Motor neuron (in vitro differentiated cells): ENCODE data around the gene DRAM2. TPM values are rescaled to one million over a fixed set of nuclear protein-coding genes. Genes with fewer than 3 reads are reported as not detected.
"Not testable (repeated sequence)": the region's sequence is repeated elsewhere in the genome, so short reads cannot be mapped to it uniquely, and the experiment has no call there.

ENCODE experiments used
- ATAC-seq, 8 experiments: fragments of 200-7000 bp; cut with Tn5 transposase; replicated peaks in 6 of 8; 2 replicates each; pipeline ENCODE4 v1.8.0; 2021; ENCODE audit warnings: mild to moderate bottlenecking in 8 of 8, moderate library complexity in 8 of 8
- H3K27ac ChIP-seq, 2 donors: fragments of 250-450 bp; sonication (Bioruptor Pico); 2 replicates each; pipeline ENCODE4 v1.9.0; 2021; ENCODE audit warnings: antibody characterized with exemption in 2 of 2, mild to moderate bottlenecking in 2 of 2, moderate library complexity in 1 of 2
- H3K4me1 ChIP-seq, 2 donors: fragments of 250-450 bp; sonication (Bioruptor Pico); replicated peaks in 1 of 2; 2 replicates each; pipeline ENCODE4 v1.6.1; 2021; ENCODE audit warnings: antibody characterized with exemption in 2 of 2, mild to moderate bottlenecking in 2 of 2, moderate library complexity in 1 of 2
- H3K4me3 ChIP-seq, 5 donors: fragments of 250-450 bp; sonication (Bioruptor Pico); 2 replicates each; pipeline ENCODE4 v1.9.0; 2021; ENCODE audit warnings: antibody characterized with exemption in 5 of 5, mild to moderate bottlenecking in 5 of 5, moderate library complexity in 4 of 5
- WGBS, 10 experiments: fragments of 450-650 bp; shearing (Covaris generic); methylation state at CpG; one replicate each; pipeline ENCODE4 v1.0.0; 2022; 5-methylcytosine and 5-hydroxymethylcytosine counted together
- in situ Hi-C, 9 experiments: fragments of 400-800 bp; cut with MboI; loops; one replicate each; pipeline ENCODE4 v1.15.0; 2021; ENCODE audit warnings: low sequenced_read_pairs in 9 of 9, low pct_unique_long_range_greater_than_20kb in 2 of 9; ENCODE audit not compliant: unreplicated experiment in 9 of 9
- total RNA-seq, 8 experiments: library from RNA; unstranded; fragments of 300-600 nt; gene quantifications; 2 replicates each; pipeline versions ENCODE4 v1.2.3 to v1.2.4, GENCODE V29; 2022

The DRAM2 gene
- total RNA-seq, 8 experiments from 2014 or later, result 26.8 to 50.3 (median 42.4) TPM

DNA sequence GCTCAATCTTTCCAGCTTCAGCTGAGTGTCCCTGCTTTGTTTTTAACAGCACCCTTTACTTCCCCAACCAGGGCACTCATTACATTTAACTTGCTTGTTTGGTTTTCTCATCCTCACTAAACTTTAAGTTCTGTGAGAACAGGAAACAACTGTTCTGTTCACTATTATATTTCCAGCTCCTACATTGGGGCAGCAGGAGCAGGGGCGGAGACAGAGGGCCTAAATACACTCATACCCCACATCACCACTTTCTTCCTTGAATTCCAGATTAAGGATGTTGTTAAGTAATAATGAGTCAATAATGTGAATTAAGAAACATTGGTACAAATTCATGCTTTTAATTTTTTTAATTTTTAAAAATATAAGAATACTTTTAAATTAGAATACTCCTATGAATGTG is 6.0 kb downstream of the DRAM2 start:
- WGBS, 10 experiments, result 67 to 100% (median 100%) methylated on average over 1 of the region's 1 CpG; no CpG with 5 or more reads in 3 of the 10 experiments
- H3K27ac ChIP-seq, result no peak overlapping the region
- H3K4me1 ChIP-seq, result peaks cover 6 to 8% of the 10 kb centered on the region in 2 donors
- ATAC-seq, result no peak
- in situ Hi-C loops, result no loop called here
- no peak overlapping the region for H3K4me3 ChIP-seq

DNA sequence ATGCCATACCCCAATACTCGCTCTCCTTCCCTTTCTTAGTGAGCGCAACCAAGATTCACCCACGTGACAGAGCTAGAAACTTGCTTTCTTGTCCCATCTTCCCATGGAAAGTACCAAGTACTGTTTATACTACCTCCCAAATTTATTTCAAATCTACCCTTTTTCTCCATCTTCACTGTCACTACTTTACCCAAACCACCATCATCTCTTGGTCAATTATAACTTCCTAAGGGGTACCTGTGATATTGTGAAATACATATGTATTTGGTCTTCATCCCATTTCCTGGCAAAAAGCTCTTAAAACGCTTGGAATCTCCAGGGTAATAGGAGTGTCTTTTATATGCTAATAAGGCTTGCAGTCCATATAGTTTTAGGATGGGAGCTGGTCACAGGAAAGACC is 8.2 kb downstream of the DRAM2 start:
- WGBS, 10 experiments, result 40 to 100% (median 88%) methylated on average over 1 to 4 of the region's 4 CpGs; no CpG with 5 or more reads in 1 of the 10 experiments
- ATAC-seq, result no peak
- Histone ChIP-seq H3K27ac (no peak overlapping the region), H3K4me3 (no peak overlapping the region), H3K4me1 (no peaks in the 10 kb centered on the region)
- in situ Hi-C loops, result no loop called here

DNA sequence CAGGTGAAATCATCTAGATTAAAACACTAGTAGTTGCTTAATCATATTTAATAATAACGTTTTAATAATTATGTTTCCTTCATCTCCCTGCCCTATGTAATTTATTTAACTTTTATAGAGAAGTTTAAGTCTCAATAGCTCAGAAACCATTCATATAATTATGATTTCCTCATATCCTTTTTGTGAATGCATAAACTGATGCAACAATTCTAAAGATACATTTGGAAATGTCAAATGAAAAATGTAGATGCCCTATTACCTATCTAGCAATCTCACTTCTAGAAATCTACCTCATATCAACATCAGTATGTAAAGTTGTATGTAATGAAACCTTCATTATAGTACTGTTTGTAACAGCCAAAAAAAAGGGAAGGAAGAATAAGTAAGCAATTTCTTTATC is 10.5 kb downstream of the DRAM2 start:
- 45 to 100% (median 68%) methylated on average over 1 of the region's 1 CpG for WGBS, 10 experiments
- in situ Hi-C loops, result no loop called here

DNA sequence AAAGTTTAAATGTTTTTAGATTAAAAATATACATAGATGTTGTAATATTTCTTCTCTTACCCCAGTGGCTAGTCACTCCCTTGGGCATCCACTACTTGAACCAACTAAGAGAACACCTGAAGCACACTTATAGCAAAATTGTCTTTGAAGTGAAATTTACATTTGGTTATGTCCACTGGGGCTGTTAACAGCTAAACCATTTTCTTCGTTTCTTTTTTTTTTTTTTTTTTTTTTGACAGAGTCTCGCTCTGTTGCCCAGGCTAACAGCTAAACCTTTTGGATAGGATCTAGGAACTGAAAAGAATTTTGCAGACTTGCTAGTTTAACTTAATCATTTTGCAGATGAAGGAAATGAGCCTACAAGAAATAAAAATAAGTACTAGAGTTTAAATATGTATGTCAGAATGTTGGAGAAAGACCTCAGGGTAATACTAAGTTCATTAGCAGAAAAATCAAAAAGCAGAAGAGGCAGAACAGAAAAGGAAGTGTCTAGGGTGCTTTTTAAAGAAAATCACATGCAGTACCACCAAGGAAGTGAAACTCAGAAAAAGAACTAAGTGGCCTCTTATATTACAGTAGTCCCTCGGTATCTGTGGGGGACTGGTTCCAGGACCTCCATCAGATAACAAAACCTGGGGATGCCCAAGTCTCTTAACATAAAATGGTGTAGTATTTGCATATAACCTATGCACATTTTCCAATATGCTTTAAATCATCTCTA is 11.8 kb downstream of the DRAM2 start:
- no peak for ATAC-seq
- H3K4me1 ChIP-seq, result no peaks in the 10 kb centered on the region
- no peak overlapping the region for H3K4me3 ChIP-seq
- 88 to 100% (median 95%) methylated on average over 1 to 3 of the region's 3 CpGs for WGBS, 10 experiments
- H3K27ac ChIP-seq, result no peak overlapping the region
- in situ Hi-C loops, result no loop called here

More for the DNA sequence above, 10.5 kb downstream of the DRAM2 start:
- no peak overlapping the region for H3K27ac ChIP-seq
- ATAC-seq, result no peak
- no peak overlapping the region for H3K4me3 ChIP-seq
- no peaks in the 10 kb centered on the region for H3K4me1 ChIP-seq

DNA sequence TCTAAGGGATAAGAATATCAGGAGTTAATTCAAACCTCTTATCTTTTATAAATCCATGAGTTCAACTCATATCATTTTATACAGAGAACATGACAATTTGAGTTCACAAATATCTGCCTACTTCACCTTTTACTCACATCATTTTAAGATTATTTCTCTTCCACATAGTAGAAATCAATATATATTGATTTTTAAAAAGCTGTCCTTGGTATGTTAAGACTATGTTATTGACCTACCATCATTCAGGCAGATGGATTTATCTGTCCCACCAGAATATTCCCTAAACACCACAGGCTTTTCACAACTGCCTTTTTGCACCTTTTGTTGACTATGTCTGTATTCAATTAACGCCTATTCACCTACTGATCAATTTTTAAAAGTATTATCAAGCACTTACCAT is 13.5 kb downstream of the DRAM2 start:
- no peak overlapping the region for H3K27ac ChIP-seq
- no peaks in the 10 kb centered on the region for H3K4me1 ChIP-seq
- WGBS, 10 experiments, result 59 to 100% (median 96%) methylated on average over 1 of the region's 1 CpG

DNA sequence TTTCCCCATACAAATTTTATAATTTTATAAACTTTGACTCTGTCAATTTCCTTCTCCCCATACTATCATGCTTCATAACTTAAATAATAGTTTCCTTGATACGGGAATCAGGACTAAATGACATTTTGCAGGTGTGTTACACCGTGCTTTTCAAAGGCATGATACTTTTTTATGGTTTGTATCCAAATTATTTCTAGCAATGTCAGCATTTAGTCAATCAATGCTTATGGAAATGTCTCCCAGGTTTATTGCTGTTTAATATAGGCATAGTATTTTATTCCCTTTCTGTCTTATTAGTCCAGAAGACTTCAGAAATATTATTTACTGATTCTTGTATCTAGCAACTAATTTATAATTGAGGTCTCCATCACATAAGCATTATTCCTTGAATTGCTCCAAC is 23.4 kb downstream of the DRAM2 start:
- H3K27ac ChIP-seq, result no peak overlapping the region
- no peaks in the 10 kb centered on the region for H3K4me1 ChIP-seq
- in situ Hi-C loops, result no loop called here
- ATAC-seq, result no peak
- no peak overlapping the region for H3K4me3 ChIP-seq
- 83 to 100% (median 100%) methylated on average over 1 to 2 of the region's 2 CpGs for whole genome bisulfite sequencing, 10 experiments

More for the DNA sequence above, 13.5 kb downstream of the DRAM2 start:
- no peak for ATAC-seq
- H3K4me3 ChIP-seq, result no peak overlapping the region
- in situ Hi-C loops, result no loop called here

DNA sequence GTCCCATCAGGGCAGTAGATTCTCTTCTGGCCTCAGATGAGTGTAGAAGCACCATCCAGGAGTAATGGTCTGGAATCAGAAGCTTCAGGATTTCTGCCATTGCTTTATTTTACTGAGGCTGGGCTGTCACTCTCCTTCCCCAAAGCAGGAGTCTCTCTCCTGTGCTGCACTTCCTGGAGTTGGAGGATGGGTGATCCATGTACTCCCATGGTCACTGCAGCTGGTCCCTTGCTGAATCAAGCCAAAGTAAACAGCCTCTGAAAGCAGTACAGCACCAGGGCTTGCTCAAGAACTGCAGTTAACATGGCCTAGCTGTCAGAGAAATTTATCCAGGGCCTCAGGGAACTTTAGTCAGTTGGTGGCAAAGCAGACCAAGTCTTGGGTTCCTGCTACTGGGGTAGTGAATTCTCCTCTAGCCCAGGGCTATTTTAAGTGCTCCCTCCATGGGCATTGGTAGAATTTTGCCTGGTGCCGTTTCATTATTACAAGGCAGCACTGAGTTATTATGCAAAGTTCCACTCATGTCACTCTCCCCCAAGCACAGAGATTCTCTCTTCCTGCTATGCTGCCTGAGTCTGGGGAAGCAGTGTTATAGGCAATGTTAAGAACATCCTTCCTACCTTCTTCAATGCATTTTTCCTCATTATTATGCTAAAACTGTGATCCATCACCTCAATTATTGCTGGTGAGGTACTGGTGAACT is 29.5 kb downstream of the DRAM2 start:
- peak in 1 of 8 experiments; percentile 47 for ATAC-seq
- 56 to 100% (median 100%) methylated on average over 1 of the region's 1 CpG; no CpG with 5 or more reads in 3 of the 10 experiments for WGBS, 10 experiments
- in situ Hi-C loops, result no loop called here
- H3K27ac ChIP-seq, result no peak overlapping the region
- no peaks in the 10 kb centered on the region for H3K4me1 ChIP-seq
- no peak overlapping the region for H3K4me3 ChIP-seq

DNA sequence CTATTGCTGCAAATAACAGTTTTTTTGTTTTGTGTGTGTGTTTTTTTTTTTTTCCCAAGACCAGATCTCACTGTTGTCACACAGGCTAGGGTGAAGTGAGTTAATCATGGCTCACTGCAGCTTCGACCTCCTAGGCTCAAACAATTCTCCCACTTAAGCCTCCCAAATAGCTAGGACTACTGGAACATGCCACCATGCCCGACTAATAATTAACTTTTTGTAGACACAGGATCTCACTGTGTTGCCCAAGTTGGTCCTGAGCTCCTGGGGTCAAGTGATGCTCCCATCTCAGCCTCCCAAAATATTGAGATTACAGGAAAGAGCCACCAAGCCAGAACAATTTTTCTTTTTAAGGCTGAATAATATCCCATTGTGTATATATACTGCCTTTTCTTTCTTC is 34.9 kb downstream of the DRAM2 start:
- 63 to 100% (median 83%) methylated on average over 1 to 2 of the region's 2 CpGs; no CpG with 5 or more reads in 1 of the 10 experiments for WGBS, 10 experiments
- H3K27ac ChIP-seq, result no peak overlapping the region
- in situ Hi-C loops, result no loop called here
- no peak for ATAC-seq
- no peaks in the 10 kb centered on the region for H3K4me1 ChIP-seq
- H3K4me3 ChIP-seq, result no peak overlapping the region

DNA sequence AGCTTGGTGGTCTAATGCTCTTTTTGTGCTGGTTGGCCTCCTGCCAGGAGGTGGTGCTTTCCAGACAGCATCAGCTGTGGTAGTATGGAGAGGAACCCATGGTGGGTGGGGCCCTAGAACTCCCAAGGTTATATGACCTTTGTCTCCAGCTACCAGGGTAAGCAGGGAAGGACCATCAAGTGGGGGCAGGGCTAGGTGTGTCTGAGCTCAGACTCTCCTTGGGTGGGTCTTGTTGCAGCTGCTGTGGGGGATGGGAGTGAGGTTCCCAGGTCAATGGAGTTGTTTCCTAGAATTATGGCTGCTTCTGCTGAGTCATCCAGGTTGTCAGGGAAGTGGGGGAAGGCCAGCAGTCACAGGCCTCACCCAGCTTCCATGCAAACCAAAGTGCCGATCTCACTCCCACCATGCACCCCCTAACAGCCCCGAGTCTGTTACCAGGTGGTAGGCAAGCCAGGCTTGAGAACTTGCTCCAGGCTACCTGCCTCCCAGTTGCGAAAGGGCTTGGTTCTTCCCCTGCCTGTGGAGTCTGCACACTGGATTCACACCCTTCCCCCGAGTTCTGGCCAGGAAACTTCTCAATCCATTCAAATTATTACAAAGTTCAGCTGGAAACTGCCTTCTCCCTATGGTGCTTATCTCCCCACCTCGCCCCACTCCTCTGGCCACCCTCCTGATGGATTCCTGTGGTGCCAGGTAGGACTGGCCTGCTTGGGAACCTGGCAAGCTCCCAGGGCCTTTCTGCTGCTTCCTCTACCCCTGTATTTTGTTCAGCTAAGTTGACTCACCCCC is 37.8 kb downstream of the DRAM2 start:
- in situ Hi-C loops, result no loop called here
- 56 to 100% (median 83%) methylated on average over 1 to 5 of the region's 5 CpGs; no CpG with 5 or more reads in 2 of the 10 experiments for WGBS, 10 experiments
- Histone ChIP-seq H3K4me3 (no peak overlapping the region), H3K27ac (no peak overlapping the region), H3K4me1 (no peaks in the 10 kb centered on the region)
- ATAC-seq, result no peak

DNA sequence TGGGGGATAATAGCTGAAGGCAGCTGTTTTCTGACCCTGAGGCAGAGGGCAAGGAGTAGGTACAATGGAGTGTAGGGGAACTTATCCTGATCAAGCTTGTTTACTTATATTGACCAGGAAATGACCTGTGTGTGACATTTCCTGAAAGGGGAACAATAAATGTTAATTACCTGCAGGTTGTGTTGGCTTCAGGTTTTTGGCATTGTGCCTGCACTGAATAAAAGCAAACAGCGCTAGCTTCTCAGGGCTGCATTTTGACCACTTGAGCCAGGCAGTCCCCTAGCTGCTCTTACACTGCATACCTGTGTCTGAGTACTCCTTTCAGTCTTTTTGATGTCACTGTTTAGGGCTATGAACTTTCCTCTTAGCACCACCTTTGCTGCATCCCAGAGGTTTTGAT is 40.6 kb downstream of the DRAM2 start:
- H3K4me1 ChIP-seq, result no peaks in the 10 kb centered on the region
- H3K4me3 ChIP-seq, result no peak overlapping the region
- in situ Hi-C loops, result no loop called here
- H3K27ac ChIP-seq, result no peak overlapping the region
- 86 to 100% (median 100%) methylated on average over 1 of the region's 1 CpG; no CpG with 5 or more reads in 7 of the 10 experiments for WGBS, 10 experiments
- ATAC-seq, result no peak

DNA sequence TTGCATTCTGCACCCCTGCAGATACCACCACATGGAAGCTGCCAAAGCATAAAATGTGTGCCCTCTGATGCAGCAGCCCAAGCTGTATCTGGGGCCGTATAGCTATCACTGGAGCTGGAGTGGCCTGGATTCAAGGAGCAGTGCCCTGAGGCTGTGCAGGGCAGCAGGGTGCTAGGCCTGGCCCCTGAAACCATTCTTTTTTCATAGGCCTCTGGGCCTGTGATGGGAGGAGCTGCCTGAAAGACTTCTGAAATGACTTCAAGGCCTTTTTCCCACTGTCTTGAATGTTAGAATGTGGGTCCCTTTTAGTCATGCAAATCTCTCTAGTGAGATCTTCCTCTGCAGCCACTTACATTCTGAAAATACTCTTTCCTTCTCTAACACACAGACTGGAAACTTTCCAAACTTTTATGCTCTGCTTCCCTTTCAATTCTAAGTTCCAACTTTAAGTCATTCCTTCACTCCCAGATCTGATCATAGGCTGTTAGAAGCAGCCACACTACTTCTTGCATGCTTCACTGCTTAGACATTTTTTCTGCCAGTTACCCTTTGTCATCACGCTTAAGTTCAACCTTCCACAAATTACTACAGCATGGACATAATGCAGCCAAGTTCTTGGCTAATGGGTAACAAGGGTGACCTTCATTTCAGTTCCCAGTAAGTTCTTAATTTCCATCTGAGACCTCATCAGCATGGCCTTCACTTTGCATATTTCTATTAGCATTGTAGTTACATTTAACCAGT is 42.4 kb downstream of the DRAM2 start:
- no peak overlapping the region for H3K27ac ChIP-seq
- no peaks in the 10 kb centered on the region for H3K4me1 ChIP-seq
- WGBS, 10 experiments, result 0 to 86% (median 63%) methylated on average over 1 to 2 of the region's 2 CpGs; no CpG with 5 or more reads in 2 of the 10 experiments
- in situ Hi-C loops, result no loop called here
- no peak overlapping the region for H3K4me3 ChIP-seq
- ATAC-seq, result peak in 1 of 8 experiments; percentile 43

DNA sequence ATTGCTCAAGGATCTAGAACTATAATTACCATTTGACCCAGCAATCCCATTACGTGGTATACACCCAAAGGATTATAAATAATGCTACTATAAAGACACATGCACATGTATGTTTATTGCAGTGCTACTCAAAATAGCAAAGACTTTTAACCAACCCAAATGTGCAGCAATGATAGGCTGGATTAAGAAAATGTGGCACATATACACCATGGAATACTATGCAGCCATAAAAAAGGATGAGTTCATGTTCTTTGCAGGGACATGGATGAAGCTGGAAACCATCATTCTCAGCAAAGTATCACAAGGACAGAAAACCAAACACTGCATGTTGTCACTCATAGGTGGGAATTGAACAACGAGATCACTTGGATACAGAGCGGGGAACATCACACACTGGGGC is 44.5 kb downstream of the DRAM2 start:
- H3K27ac ChIP-seq, H3K4me1 ChIP-seq, H3K4me3 ChIP-seq, ATAC-seq, in situ Hi-C loops: not testable (repeated sequence)
- WGBS, 10 experiments, result 50 to 100% (median 81%) methylated on average over 1 to 3 of the region's 3 CpGs; no CpG with 5 or more reads in 3 of the 10 experiments

DNA sequence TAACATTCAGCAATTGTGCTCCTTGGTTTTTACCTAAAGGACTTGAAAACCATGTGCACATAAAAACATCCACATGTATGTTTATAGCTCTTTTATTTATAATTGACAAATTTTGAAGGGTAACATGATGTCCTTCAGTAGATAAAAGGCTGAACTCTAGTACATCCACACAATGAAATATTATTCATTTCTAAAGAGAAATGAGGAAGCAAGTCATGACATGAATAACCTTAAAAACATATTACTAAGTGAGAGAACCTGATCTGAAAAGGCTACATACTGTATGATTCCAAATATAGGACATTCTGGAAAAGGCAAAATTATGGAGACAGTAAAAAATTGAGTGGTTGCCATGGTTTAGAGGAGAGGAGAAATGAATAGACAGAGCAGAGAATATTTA is 50.3 kb downstream of the DRAM2 start:
- no peak for ATAC-seq
- no peak overlapping the region for H3K27ac ChIP-seq
- H3K4me1 ChIP-seq, result no peaks in the 10 kb centered on the region
- no peak overlapping the region for H3K4me3 ChIP-seq
- in situ Hi-C loops, result no loop called here
